BE2C (cell line): ENCODE measurements around the gene KAZN.

Source experiments
- DNase-seq: peaks from one replicate; pipeline ENCODE4 v3.0.0-alpha.2; 2020
- H3K27me3 ChIP-seq: fragments of 250-450 bp; sonication (Bioruptor Pico); 2 replicates; pipeline ENCODE4 v1.5.1; 2020; ENCODE audit warnings: mild to moderate bottlenecking
- H3K36me3 ChIP-seq: fragments of 250-450 bp; sonication (Bioruptor Pico); 2 replicates; pipeline ENCODE4 v1.5.1; 2020; ENCODE audit warnings: mild to moderate bottlenecking
- H3K4me1 ChIP-seq: fragments of 250-450 bp; sonication (Bioruptor Pico); 2 replicates; pipeline ENCODE4 v1.5.1; 2020
- H3K4me3 ChIP-seq: 2 replicates; pipeline ENCODE4 v1.5.1; 2011; ENCODE audit warnings: low read depth, low read length
- H3K9me3 ChIP-seq: fragments of 250-450 bp; sonication (Bioruptor Pico); 2 replicates; pipeline ENCODE4 v1.5.1; 2020
- CTCF ChIP-seq: IDR thresholded peaks from 2 replicates; pipeline ENCODE4 v1.5.1; 2012; ENCODE audit warnings: mild to moderate bottlenecking, low read depth, low read length

The KAZN gene

GRCh38 chr1:14880456-14881316, 282.2 kb downstream of the KAZN start:
- no peak overlapping the region for H3K4me3 ChIP-seq
- no peaks in the 10 kb centered on the region for H3K4me1 ChIP-seq
- H3K27me3 ChIP-seq, result no peaks in the 10 kb centered on the region
- no peaks in the 10 kb centered on the region for H3K9me3 ChIP-seq
- DNase-seq, result no peak
- TF ChIP-seq CTCF, result no peak
- no peaks in the 10 kb centered on the region for H3K36me3 ChIP-seq

GRCh38 chr1:14881775-14882672, 283.5 kb downstream of the KAZN start:
- Histone ChIP-seq H3K4me1 (no peaks in the 10 kb centered on the region), H3K36me3 (no peaks in the 10 kb centered on the region), H3K4me3 (no peak overlapping the region), H3K27me3 (no peaks in the 10 kb centered on the region), H3K9me3 (no peaks in the 10 kb centered on the region)
- DNase-seq, result no peak
- TF ChIP-seq CTCF, result no peak

DNA sequence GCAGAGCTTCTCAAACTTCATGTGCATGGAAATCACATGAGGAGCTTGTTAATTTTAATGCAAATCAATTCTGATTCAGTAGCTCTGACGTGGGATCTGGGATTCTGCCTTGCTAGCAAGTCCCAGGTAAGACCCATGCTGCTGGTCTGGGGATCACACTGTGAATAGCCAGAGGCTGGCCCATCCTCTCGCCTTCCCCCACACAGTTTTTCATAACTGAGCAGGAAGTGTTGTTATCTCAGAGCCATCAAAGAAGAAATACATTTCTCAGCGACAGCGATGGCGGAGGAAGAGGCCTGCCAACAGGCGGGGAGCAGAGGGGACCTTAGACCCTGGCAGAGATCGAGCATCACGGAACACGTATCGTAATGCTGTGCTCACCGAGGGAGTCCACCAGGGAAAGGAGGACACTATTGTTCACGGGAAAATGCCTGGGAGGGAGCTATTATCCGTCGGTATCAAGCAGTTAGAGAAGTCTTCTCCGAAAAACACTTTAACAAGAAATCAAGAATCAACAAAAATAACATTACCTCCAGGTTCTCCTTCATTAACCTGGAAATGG, 286.2 kb downstream of the KAZN start:
- no peak for TF ChIP-seq CTCF
- H3K4me1 ChIP-seq, result no peaks in the 10 kb centered on the region
- no peak for DNase-seq
- no peak overlapping the region for H3K4me3 ChIP-seq
- H3K36me3 ChIP-seq, result no peaks in the 10 kb centered on the region
- H3K9me3 ChIP-seq, result no peaks in the 10 kb centered on the region
- no peaks in the 10 kb centered on the region for H3K27me3 ChIP-seq

DNA sequence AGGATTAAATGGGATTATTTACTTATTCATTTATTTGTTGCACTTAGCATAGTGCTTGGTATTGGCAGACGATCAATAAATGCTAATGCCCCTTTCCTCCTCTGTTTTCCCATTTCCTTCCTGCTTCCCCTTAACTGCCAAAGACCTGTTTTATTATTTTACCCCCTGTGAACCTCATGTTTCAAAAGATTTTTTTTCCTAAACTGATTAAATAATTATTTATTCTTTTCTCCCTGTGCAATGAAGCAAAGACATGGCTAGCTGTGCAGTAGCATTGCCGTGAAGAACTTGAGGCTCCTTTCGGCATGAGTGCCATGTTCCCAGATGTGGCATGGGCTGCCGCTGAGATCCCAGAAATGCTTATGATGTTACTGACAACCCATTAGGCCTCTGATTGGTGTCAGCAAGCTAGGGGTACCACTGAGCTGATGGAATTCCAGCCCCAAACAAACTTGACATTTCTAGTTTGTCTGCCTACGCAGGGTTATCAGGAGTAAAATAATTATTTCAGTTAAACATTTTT, 288.6 kb downstream of the KAZN start:
- DNase-seq, result no peak
- TF ChIP-seq CTCF, result no peak
- Histone ChIP-seq H3K27me3 (no peaks in the 10 kb centered on the region), H3K9me3 (no peaks in the 10 kb centered on the region), H3K36me3 (no peaks in the 10 kb centered on the region), H3K4me3 (no peak overlapping the region), H3K4me1 (no peaks in the 10 kb centered on the region)

DNA sequence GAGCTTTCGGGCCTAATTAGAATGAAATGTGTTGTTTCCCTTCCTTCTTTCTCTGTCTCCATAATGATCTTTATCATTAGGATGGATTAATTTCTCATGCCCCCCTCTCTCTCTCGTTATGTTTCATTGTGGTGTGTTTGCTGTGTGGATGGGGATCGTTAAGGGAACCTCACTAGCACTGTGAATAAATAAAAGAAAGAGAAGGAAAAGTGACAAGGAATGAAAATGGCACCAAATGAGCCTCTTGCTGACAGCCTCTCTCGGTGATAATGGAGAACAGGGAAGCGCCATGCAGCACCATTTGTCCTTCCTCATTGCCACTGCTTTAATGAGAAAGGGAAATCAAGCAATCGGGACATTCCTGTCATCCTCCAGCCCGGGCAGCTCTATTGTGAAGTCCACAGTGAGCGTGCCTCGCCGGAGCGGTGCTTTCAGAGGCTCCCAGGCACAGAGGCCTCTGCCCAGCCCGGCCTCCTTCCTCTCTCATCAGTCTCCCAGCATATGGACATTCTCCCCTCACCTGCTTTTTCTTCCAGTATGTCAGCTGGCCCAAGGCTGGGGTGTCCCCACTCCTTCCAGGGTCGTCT, 289.4 kb downstream of the KAZN start:
- TF ChIP-seq CTCF, result no peak
- H3K4me3 ChIP-seq, result no peak overlapping the region
- no peaks in the 10 kb centered on the region for H3K4me1 ChIP-seq
- no peaks in the 10 kb centered on the region for H3K27me3 ChIP-seq
- H3K36me3 ChIP-seq, result no peaks in the 10 kb centered on the region
- DNase-seq, result no peak
- no peaks in the 10 kb centered on the region for H3K9me3 ChIP-seq
